Measurements from ENCODE around the gene RBPJL.

RBPJL gene

DNA sequence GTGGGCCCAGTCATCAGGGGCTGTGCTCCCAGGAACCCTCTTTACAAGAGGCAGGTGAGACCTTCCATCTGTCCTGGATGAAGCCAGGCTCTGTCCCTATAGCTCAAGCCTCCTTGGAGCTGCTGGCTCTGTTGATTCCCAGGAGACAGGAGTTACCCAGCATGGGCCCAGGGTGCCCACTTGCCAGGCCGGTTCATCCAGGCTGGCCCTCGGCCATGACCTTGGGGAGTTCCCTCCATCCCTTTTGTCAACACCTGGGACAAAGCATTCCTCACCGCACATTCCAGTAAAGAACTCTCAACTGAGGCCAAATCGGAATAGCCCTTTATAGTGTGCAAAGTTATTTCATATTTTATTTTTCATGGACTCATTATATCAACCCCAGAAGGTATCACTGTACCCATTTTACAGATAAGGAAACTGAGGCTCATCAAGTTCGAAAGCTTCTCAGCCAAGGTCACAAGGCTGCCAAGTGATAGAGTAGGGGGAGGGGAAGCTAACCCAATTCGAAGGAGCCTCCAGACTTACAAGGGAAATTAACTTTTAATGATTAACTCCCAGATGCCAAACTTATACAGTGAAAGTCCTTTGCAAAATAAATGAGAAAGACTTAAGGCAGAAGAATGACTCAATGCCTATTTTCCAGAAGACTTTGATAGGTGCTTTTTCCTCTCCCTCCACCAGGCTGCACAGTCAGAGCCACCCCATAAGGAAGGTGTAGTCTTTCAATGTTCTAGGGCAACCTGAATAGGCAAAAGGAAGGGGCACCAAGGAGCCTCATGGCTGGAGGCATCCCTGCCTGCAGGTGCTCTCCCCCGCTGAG is 23.1 kb downstream of the RBPJL start:
- TF ChIP-seq, protein P1, sequence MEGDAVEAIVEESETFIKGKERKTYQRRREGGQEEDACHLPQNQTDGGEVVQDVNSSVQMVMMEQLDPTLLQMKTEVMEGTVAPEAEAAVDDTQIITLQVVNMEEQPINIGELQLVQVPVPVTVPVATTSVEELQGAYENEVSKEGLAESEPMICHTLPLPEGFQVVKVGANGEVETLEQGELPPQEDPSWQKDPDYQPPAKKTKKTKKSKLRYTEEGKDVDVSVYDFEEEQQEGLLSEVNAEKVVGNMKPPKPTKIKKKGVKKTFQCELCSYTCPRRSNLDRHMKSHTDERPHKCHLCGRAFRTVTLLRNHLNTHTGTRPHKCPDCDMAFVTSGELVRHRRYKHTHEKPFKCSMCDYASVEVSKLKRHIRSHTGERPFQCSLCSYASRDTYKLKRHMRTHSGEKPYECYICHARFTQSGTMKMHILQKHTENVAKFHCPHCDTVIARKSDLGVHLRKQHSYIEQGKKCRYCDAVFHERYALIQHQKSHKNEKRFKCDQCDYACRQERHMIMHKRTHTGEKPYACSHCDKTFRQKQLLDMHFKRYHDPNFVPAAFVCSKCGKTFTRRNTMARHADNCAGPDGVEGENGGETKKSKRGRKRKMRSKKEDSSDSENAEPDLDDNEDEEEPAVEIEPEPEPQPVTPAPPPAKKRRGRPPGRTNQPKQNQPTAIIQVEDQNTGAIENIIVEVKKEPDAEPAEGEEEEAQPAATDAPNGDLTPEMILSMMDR (conservative IDR thresholded peaks at IDR 0.05; ENCODE audit: low read depth), result no peak
- DNase-seq (ENCODE audit: low spot score), result no peak
- POLR2A ChIA-PET (ENCODE audit: low non-redundant PET), result no interaction called here
- CTCF ChIA-PET, result interaction anchor here (1.2 kb wide), 1 partner anchor 36 kb away, joined by 3 read pairs; no protein-coding TSS in a partner anchor
- peak overlapping the region; percentile 39 for H3K27ac ChIP-seq

DNA sequence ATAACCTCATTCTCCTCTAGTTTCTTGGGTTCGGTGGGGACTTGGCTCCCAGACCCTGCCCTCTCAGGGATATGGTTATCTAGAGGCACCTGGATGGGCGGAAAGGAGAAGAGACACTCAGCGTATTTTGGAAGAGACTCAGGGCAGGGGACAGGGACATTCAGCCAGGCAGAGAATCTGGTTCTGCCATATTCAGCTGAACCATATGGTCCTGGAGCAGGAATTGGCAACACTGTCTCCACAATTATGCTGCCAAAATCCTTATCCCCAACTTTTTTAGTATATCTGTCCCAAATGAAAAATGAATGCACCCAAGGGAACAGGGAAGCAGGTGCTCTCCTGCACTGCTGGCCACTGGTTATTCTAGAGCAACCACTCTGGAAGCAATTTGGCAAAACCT is 23.8 kb downstream of the RBPJL start:
- CTCF ChIA-PET, result no interaction called here
- DNase-seq (ENCODE audit: low spot score), result no peak
- TF ChIP-seq, protein P1 (conservative IDR thresholded peaks at IDR 0.05; ENCODE audit: low read depth), result no peak
- POLR2A ChIA-PET (ENCODE audit: low non-redundant PET), result no interaction called here
- H3K27ac ChIP-seq, result peak overlapping the region; percentile 33

DNA sequence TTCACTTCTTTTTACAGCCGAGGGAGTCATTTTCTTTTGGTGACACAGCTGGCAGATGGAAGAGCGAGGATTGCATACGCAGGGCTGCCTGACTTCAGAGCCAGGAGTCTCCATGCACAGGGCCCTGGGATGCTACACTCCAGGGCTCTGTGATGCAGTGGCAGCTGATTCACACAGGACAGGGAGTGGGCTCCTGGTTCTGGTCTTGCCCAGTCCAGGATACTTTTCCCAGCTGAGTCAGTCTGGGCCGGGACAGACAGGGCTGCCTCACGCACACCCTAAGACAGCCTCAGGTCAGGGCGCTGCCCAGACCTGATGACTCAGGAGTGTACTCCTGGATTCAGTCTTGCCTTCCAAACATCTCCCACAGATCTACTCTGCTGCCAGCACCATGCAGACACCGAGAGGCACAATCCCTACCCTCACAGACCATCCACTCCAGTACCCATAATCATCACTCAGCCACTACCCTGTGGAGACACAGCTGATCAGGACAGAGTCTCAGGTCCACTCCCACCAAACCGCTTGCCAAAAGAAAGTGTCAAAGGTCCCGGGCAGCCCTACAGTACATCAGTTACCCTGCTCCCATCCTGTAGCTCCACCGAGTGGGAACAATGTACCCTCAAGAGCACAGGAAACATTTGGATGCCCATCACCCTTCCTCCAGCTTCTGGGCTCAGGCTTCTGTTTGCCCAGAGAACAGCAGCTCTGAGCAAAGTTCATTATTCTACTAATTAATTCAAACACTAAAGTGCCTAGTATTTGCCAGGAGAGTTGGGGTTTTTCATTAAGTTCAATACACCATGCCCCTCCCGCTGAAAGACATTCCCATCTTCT is 30.1 kb downstream of the RBPJL start:
- TF ChIP-seq, protein P1 (conservative IDR thresholded peaks at IDR 0.05; ENCODE audit: low read depth), result no peak
- ChIA-PET POLR2A (ENCODE audit: low non-redundant PET) (interaction anchor here (1.0 to 2.2 kb wide), 4 partner anchors 10 to 26 kb away, joined by 3 to 29 read pairs (median 4); partner anchors contain the start of genes SDC4 and SYS1), CTCF (interaction anchor here (0.5 to 2.6 kb wide), 12 partner anchors 12 to 434 kb away, joined by 3 to 18 read pairs (median 5); partner anchors contain the start of gene SYS1)
- peak overlapping the region; percentile 97 for H3K27ac ChIP-seq
- peak; percentile 96 for DNase-seq (ENCODE audit: low spot score)

DNA sequence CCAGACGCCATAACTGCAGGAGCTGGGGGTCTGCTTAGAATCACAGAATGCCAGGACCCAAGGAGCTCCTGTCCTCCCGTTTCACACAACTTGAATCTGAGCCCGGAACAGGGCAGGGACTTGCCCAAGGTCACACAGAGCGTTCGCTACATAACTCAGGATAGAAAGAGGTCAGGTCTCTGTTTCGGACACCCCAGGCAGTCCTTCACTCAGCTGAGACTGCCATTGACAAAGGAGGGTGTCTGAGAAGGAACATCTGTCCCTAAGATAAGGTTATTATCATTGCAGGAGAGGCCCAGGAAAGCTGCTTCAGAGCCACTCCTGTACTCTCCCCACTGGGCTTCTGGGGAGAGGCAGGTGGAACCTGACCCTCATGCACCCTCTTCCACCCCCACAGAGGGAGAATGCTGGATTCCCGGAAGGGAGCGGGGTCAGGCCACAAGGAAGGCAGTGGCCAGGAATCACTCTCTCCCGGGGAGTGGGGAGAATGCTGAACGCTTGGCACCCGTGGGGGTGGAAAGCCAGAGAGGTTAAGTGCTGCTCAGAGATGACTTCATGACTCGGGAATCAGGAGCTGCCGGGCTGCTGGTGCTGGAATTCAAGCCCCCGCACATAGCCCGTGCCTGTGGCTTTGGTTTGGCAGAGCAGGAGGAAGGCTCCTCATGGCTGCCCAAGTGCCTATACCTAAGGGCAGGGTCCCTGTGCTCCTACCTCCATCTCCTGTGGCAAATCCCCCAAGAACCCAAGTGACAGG is 30.9 kb downstream of the RBPJL start:
- TF ChIP-seq, protein P1 (conservative IDR thresholded peaks at IDR 0.05; ENCODE audit: low read depth), result no peak
- POLR2A ChIA-PET (ENCODE audit: low non-redundant PET), result interaction anchor here (1.2 to 2.2 kb wide), 2 partner anchors 9 to 22 kb away, joined by 4 to 29 read pairs; partner anchors contain the start of gene SDC4
- peak; percentile 89 for DNase-seq (ENCODE audit: low spot score)
- CTCF ChIA-PET, result interaction anchor here (0.5 to 2.6 kb wide), 12 partner anchors 11 to 652 kb away, joined by 3 to 18 read pairs (median 4); partner anchors contain the start of gene SYS1
- H3K27ac ChIP-seq, result peak overlapping the region; percentile 97

DNA sequence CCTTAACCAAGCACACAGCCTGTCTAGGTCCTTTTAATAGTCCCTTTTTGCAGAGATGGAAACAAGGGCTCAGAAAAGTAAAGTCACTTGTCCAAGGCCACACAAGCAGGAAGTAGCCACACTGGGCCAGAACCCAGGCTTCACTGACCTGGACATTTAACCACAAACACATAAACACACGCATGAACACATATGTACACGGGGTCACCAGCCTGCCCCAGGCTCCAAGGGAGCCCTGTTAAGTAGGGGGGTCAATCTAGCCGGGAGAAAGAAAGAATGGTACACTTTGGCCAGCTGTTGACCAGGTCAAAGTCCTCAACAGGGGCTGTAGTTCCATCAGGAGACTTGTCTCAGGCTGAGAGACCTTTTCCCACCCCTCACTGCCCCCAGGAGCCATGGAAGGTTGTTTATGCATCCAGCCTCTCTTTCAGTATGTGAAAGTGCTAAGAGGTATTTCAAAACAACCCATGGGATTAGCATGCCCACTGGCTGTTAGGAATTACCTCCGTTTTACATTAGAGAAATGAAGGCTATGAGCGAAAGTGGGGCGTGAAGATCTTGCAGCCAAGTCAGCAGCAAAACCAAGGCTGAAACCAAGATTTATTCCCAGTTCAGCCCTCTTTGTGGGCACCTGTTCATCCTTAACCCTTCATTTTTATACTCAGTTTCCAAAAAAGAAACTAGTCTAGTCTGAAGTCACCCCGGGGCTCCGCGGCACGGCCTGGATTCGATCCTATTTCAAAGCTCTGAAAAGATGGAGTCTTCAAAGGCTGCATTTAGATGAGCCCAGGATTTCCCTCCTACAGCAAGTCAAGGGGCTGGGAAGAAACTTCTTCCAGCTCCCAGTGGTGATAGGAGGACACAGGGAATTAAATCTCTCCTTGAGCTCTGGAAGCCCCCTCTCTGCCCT is 31.7 kb downstream of the RBPJL start:
- peak overlapping the region; percentile 97 for H3K27ac ChIP-seq
- POLR2A ChIA-PET (ENCODE audit: low non-redundant PET), result interaction anchor here (0.6 to 2.2 kb wide), 3 partner anchors 8 to 81 kb away, joined by 3 to 29 read pairs (median 4); partner anchors contain the start of gene SDC4
- TF ChIP-seq, protein P1 (conservative IDR thresholded peaks at IDR 0.05; ENCODE audit: low read depth), result no peak
- CTCF ChIA-PET, result interaction anchor here (0.6 to 2.6 kb wide), 7 partner anchors 19 to 653 kb away, joined by 3 to 8 read pairs (median 4); partner anchors contain the start of gene SYS1
- DNase-seq (ENCODE audit: low spot score), result no peak

All from RWPE1 (cell line).